Activated CD4-positive, alpha-beta T cell treated with anti-CD3 and anti-CD28 coated beads, Interleukin-2, amount 10 ng/mL, durations not matched to agents 7 days and 5 days (primary cell): ENCODE measurements around the gene IFNB1. TPM values are rescaled to one million over a fixed set of nuclear protein-coding genes. Genes with fewer than 3 reads are reported as not detected.

Experiments
- total RNA-seq, 2 experiments: library from RNA; stranded (reverse); gene quantifications; one replicate each; pipeline ENCODE4 v1.2.3, GENCODE V29; 2021

IFNB1 gene
- total RNA-seq, 2 experiments from 2014 or later: not detected

Other genes starting within 250 kb of the IFNB1 start
- 10 to 100 TPM; 15.0 to 17.1 TPM for gene HACD4, start 46.3 kb downstream of the IFNB1 start, total RNA-seq
- gene IFNW1, start 63.9 kb upstream of the IFNB1 start, total RNA-seq: not detected
- gene IFNA21, start 88.7 kb upstream of the IFNB1 start, total RNA-seq: not detected
- gene IFNA4, start 109.6 kb upstream of the IFNB1 start, total RNA-seq: not detected
- not detected for gene IFNA7, start 124.3 kb upstream of the IFNB1 start, total RNA-seq
- gene IFNA10, start 129.2 kb upstream of the IFNB1 start, total RNA-seq: not detected
- not detected for gene IFNA16, start 139.4 kb upstream of the IFNB1 start, total RNA-seq
- not detected for gene IFNA17, start 150.3 kb upstream of the IFNB1 start, total RNA-seq
- gene IFNA14, start 162.1 kb upstream of the IFNB1 start, total RNA-seq: not detected
- not detected for gene IFNA5, start 227.4 kb upstream of the IFNB1 start, total RNA-seq